Prostate gland (tissue), 2 donors: ENCODE results near the gene CCSER1. TPM values are rescaled to one million over a fixed set of nuclear protein-coding genes. Genes with fewer than 3 reads are reported as not detected.

Experiments
- DNase-seq: peaks from one replicate; pipeline ENCODE4 v3.0.0-alpha.2; 2019; ENCODE audit warnings: low spot score
- H3K27ac ChIP-seq, 2 donors: fragments of 200-600 bp; sonication (generic); 2 replicates each; pipeline ENCODE4 v1.5.1; 2017 to 2019
- H3K27me3 ChIP-seq: fragments of 200-600 bp; sonication (generic); replicated peaks from 2 replicates; pipeline ENCODE4 v1.5.1; 2019; ENCODE audit not compliant: insufficient read depth
- H3K36me3 ChIP-seq, 2 donors: fragments of 200-600 bp; sonication (generic); 1 replicate in 1 of 2; 2 replicates in 1 of 2; pipeline versions ENCODE4 v1.5.1 to v1.8.1; 2017 to 2019
- H3K4me1 ChIP-seq: fragments of 200-600 bp; sonication (generic); replicated peaks from 2 replicates; pipeline ENCODE4 v1.5.1; 2019
- H3K4me3 ChIP-seq, 2 donors: fragments of 200-600 bp; sonication (generic); 2 replicates each; pipeline ENCODE4 v1.5.1; 2017 to 2019
- H3K9me3 ChIP-seq: fragments of 200-600 bp; sonication (generic); 2 replicates; pipeline ENCODE4 v1.5.1; 2017
- CTCF ChIP-seq, 4 experiments: fragments of 200-600 bp in 2 of 4; fragments of 450-650 bp in 2 of 4; sonication (generic) in 2 of 4; IDR thresholded peaks; 1 replicate in 3 of 4; 2 replicates in 1 of 4; pipeline ENCODE4 v1.5.1; 2016 to 2019; ENCODE audit warnings: antibody characterized with exemption in 4 of 4, mild to moderate bottlenecking in 2 of 4, moderate library complexity in 2 of 4
- POLR2A ChIP-seq: fragments of 450-650 bp; IDR thresholded peaks from one replicate; pipeline ENCODE4 v1.6.1; 2016; ENCODE audit warnings: antibody characterized with exemption, mild to moderate bottlenecking
- POLR2AphosphoS5 ChIP-seq: sonication (generic); formaldehyde crosslinking; IDR thresholded peaks from one replicate; pipeline ENCODE4 v1.6.1; 2017; ENCODE audit warnings: antibody characterized with exemption
- WGBS: methylation state at CpG from one replicate; pipeline ENCODE4 v1.1.5; 2018; 5-methylcytosine and 5-hydroxymethylcytosine counted together
- intact Hi-C: fragments of 100-400 bp; cut with DNase I; formaldehyde crosslinking; loops from one replicate; pipeline ENCODE4 v1.14.2; 2022
- total RNA-seq, 2 donors: library from RNA; depleted of rRNA; stranded (reverse); fragments of >200 nt; gene quantifications; one replicate each; pipeline ENCODE4 v1.1.0, GENCODE V29; 2016

CCSER1 gene
- total RNA-seq, 2 donors from 2014 or later, result 11.9 to 32.2 TPM

GRCh38 chr4:90441770-90442169 lies 314.6 kb downstream of the CCSER1 start:
- H3K4me1 ChIP-seq, result no peaks in the 10 kb centered on the region
- TF ChIP-seq POLR2AphosphoS5 (no peak), CTCF (IDR thresholded peaks at IDR 0.05) (no peak), POLR2A (no peak)
- H3K36me3 ChIP-seq, result no peaks in the 10 kb centered on the region
- H3K27ac ChIP-seq, result no peak overlapping the region
- H3K4me3 ChIP-seq, result no peak overlapping the region
- H3K27me3 ChIP-seq, result no peaks in the 10 kb centered on the region
- WGBS, result 71% methylated on average over 2 of the region's 2 CpGs
- no peak for DNase-seq
- intact Hi-C loops, result no loop called here
- no peaks in the 10 kb centered on the region for H3K9me3 ChIP-seq

GRCh38 chr4:90442619-90443018 lies 315.4 kb downstream of the CCSER1 start:
- DNase-seq, result no peak
- no peak overlapping the region for H3K4me3 ChIP-seq
- no peaks in the 10 kb centered on the region for H3K27me3 ChIP-seq
- TF ChIP-seq CTCF (IDR thresholded peaks at IDR 0.05) (no peak), POLR2A (no peak), POLR2AphosphoS5 (no peak)
- no peak overlapping the region for H3K27ac ChIP-seq
- no peaks in the 10 kb centered on the region for H3K36me3 ChIP-seq
- intact Hi-C loops, result no loop called here
- WGBS, result 23% methylated on average over 2 of the region's 2 CpGs
- no peaks in the 10 kb centered on the region for H3K9me3 ChIP-seq
- H3K4me1 ChIP-seq, result no peaks in the 10 kb centered on the region

GRCh38 chr4:90443231-90443630 lies 316.0 kb downstream of the CCSER1 start:
- DNase-seq, result no peak
- H3K4me1 ChIP-seq, result no peaks in the 10 kb centered on the region
- no peaks in the 10 kb centered on the region for H3K9me3 ChIP-seq
- no peak overlapping the region for H3K4me3 ChIP-seq
- 98% methylated on average over 1 of the region's 1 CpG for WGBS
- H3K27me3 ChIP-seq, result no peaks in the 10 kb centered on the region
- intact Hi-C loops, result no loop called here
- no peak for TF ChIP-seq POLR2AphosphoS5
- TF ChIP-seq POLR2A, result no peak
- no peak for TF ChIP-seq CTCF (IDR thresholded peaks at IDR 0.05)
- H3K27ac ChIP-seq, result no peak overlapping the region
- no peaks in the 10 kb centered on the region for H3K36me3 ChIP-seq

GRCh38 chr4:90444904-90445303 lies 317.7 kb downstream of the CCSER1 start:
- Histone ChIP-seq H3K27ac (no peak overlapping the region), H3K36me3 (no peaks in the 10 kb centered on the region), H3K27me3 (no peaks in the 10 kb centered on the region), H3K9me3 (no peaks in the 10 kb centered on the region), H3K4me1 (no peaks in the 10 kb centered on the region), H3K4me3 (no peak overlapping the region)
- no peak for DNase-seq
- TF ChIP-seq POLR2AphosphoS5 (no peak), POLR2A (no peak), CTCF (IDR thresholded peaks at IDR 0.05) (no peak)
- intact Hi-C loops, result no loop called here
- 71% methylated on average over 2 of the region's 2 CpGs for WGBS

GRCh38 chr4:90445380-90445779 lies 318.2 kb downstream of the CCSER1 start:
- H3K27me3 ChIP-seq, result no peaks in the 10 kb centered on the region
- intact Hi-C loops, result no loop called here

More at GRCh38 chr4:90445380-90445779, 318.2 kb downstream of the CCSER1 start:
- Histone ChIP-seq H3K9me3 (no peaks in the 10 kb centered on the region), H3K27ac (no peak overlapping the region), H3K36me3 (no peaks in the 10 kb centered on the region), H3K4me3 (no peak overlapping the region), H3K4me1 (no peaks in the 10 kb centered on the region)
- no peak for TF ChIP-seq POLR2AphosphoS5
- TF ChIP-seq CTCF (IDR thresholded peaks at IDR 0.05), result no peak
- 92% methylated on average over 2 of the region's 2 CpGs for WGBS
- no peak for DNase-seq
